GM18907 (cell line): Measurements from ENCODE around the gene RNF11.
A peak's percentile ranks its signal among the peaks of the same experiment; 100 is the strongest.
"Not testable (repeated sequence)": the region's sequence is repeated elsewhere in the genome, so short reads cannot be mapped to it uniquely, and the experiment has no call there.

ENCODE experiments used
- ATAC-seq: cut with Tn5 transposase; IDR thresholded peaks from one replicate; pipeline ENCODE4 v1.9.1; 2021; ENCODE audit warnings: mild to moderate bottlenecking, moderate library complexity; ENCODE audit not compliant: unreplicated experiment

Gene RNF11

GRCh38 chr1:51235673-51236530, at the start of gene RNF11:
Gene RNF11, plus strand, starts transcription at chr1:51236273. Its CDS starts 484 bp downstream, at chr1:51236757.
- peak; percentile 87 for ATAC-seq

- no peak for ATAC-seq
These were observed 47.8 kb upstream of the RNF11 start for GRCh38 chr1:51188230-51188629.

GRCh38 chr1:51189421-51190073, 46.5 kb upstream of the RNF11 start:
- ATAC-seq: no peak

GRCh38 chr1:51190961-51191360, 45.1 kb upstream of the RNF11 start:
- no peak for ATAC-seq

- ATAC-seq: no peak
These were observed 43.7 kb upstream of the RNF11 start for GRCh38 chr1:51192213-51192843.

- no peak for ATAC-seq
These were observed 42.5 kb upstream of the RNF11 start for GRCh38 chr1:51193564-51193963.

GRCh38 chr1:51203121-51203873, 32.8 kb upstream of the RNF11 start:
- ATAC-seq: peak; percentile 79

GRCh38 chr1:51203874-51204245, 32.2 kb upstream of the RNF11 start:
- ATAC-seq: no peak

GRCh38 chr1:51210055-51210454, 26.0 kb upstream of the RNF11 start:
- no peak for ATAC-seq

- no peak for ATAC-seq
These were observed 25.4 kb upstream of the RNF11 start for GRCh38 chr1:51210676-51211075.

GRCh38 chr1:51214615-51215131, 21.4 kb upstream of the RNF11 start:
- peak; percentile 69 for ATAC-seq

GRCh38 chr1:51215169-51215568, 20.9 kb upstream of the RNF11 start:
- no peak for ATAC-seq

- no peak for ATAC-seq
These were observed 19.4 kb upstream of the RNF11 start for GRCh38 chr1:51216631-51217030.

- ATAC-seq: no peak
These were observed 19.0 kb upstream of the RNF11 start for GRCh38 chr1:51217101-51217500.

- ATAC-seq: no peak
These were observed 17.5 kb upstream of the RNF11 start for GRCh38 chr1:51218570-51218969.

GRCh38 chr1:51219022-51219421, 17.1 kb upstream of the RNF11 start:
- ATAC-seq: no peak

- not testable (repeated sequence) for ATAC-seq
These were observed 14.5 kb upstream of the RNF11 start for GRCh38 chr1:51221529-51221928.

- no peak for ATAC-seq
These were observed 13.8 kb upstream of the RNF11 start for GRCh38 chr1:51222136-51222787.

- ATAC-seq: no peak
These were observed 13.3 kb upstream of the RNF11 start for GRCh38 chr1:51222809-51223208.

- ATAC-seq: no peak
These were observed 11.8 kb upstream of the RNF11 start for GRCh38 chr1:51224255-51224654.
